ENCODE measurements around the gene PLEKHH2. TPM values are rescaled to one million over a fixed set of nuclear protein-coding genes. Genes with fewer than 3 reads are reported as not detected.

Gene PLEKHH2
- total and polyA plus RNA-seq, 8 donors, result 23.3 to 363 (median 229) TPM

DNA sequence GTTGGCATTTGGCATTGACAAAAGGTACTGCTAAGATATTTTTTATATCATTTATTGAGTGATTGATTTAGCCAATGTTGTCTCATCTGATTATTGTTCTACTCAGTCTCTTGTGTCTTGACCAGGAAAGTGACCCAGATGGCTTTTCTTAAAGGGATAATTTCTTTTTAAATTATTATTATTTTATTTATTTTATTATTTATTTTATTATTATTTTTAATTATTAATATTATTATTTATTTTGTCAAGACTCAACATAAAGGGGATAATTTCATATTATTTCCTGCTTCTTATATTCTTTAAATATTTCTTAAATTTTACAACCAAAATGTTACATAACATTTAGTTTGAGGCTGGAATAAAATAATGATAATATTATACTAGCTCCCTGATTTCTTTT lies 163.8 kb downstream of the PLEKHH2 start:
- no peaks in the 10 kb centered on the region for H3K4me1 ChIP-seq
- H3K27me3 ChIP-seq, result no peaks in the 10 kb centered on the region
- TF ChIP-seq, protein P1, sequence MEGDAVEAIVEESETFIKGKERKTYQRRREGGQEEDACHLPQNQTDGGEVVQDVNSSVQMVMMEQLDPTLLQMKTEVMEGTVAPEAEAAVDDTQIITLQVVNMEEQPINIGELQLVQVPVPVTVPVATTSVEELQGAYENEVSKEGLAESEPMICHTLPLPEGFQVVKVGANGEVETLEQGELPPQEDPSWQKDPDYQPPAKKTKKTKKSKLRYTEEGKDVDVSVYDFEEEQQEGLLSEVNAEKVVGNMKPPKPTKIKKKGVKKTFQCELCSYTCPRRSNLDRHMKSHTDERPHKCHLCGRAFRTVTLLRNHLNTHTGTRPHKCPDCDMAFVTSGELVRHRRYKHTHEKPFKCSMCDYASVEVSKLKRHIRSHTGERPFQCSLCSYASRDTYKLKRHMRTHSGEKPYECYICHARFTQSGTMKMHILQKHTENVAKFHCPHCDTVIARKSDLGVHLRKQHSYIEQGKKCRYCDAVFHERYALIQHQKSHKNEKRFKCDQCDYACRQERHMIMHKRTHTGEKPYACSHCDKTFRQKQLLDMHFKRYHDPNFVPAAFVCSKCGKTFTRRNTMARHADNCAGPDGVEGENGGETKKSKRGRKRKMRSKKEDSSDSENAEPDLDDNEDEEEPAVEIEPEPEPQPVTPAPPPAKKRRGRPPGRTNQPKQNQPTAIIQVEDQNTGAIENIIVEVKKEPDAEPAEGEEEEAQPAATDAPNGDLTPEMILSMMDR (IDR thresholded peaks at IDR 0.05), result no peak
- H3K36me3 ChIP-seq, result peaks cover 0 to 18% of the 10 kb centered on the region in 2 donors
- no peak overlapping the region for H3K4me3 ChIP-seq
- intact Hi-C loops (cut with DNase I), result no loop called here
- ATAC-seq (no peak), DNase-seq (no peak)
- H3K9me3 ChIP-seq, result no peaks in the 10 kb centered on the region
- H3K27ac ChIP-seq, result no peak overlapping the region

DNA sequence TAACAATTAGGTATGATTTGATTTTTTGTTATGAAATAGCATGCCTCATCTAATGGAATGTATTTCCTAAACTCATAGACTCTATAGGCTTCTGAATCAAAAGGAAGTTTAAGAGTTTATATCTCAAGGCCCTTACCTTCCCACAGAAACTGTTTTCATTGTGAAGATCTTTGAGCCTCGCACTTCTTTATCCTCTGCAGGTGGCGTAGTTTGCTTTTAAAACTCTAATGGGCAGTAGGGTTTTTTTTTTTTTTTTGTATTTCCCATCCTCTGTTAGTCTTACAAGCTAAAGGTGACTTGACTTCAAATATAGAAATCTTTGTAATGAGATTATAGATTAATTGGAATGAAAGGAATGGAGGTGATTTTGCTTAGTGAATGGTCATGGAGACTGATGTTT lies 165.1 kb downstream of the PLEKHH2 start:
- intact Hi-C loops (cut with DNase I), result no loop called here
- DNase-seq (no peak), ATAC-seq (no peak)
- H3K4me1 ChIP-seq, result no peaks in the 10 kb centered on the region
- TF ChIP-seq, protein P1 (IDR thresholded peaks at IDR 0.05), result no peak
- H3K9me3 ChIP-seq, result no peaks in the 10 kb centered on the region
- H3K27me3 ChIP-seq, result no peaks in the 10 kb centered on the region
- no peak overlapping the region for H3K27ac ChIP-seq
- no peak overlapping the region for H3K4me3 ChIP-seq
- peaks cover 0 to 11% of the 10 kb centered on the region in 2 donors for H3K36me3 ChIP-seq

DNA sequence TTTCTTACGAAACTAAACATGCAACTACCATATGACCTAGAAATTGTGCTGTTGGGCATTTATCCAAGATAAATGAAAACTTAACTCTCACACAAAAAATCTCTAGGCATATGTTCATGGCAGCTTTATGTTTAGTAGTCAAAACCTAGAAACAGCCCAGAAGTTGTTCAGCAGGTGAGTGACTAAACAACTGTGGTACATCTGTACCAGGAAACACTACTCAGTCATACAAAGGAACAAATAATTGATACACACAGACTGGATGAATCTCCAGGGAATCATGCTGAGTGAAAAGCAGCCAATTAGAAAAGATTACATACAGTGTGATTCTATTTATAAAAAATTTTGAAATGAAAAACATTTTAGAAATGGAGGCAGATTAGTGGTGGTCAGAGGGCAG lies 166.1 kb downstream of the PLEKHH2 start:
- H3K4me1 ChIP-seq, result no peaks in the 10 kb centered on the region
- no peak overlapping the region for H3K4me3 ChIP-seq
- H3K36me3 ChIP-seq, result peaks cover 0 to 11% of the 10 kb centered on the region in 2 donors
- H3K27ac ChIP-seq, result no peak overlapping the region
- ATAC-seq (no peak), DNase-seq (no peak)
- no peaks in the 10 kb centered on the region for H3K27me3 ChIP-seq
- no peaks in the 10 kb centered on the region for H3K9me3 ChIP-seq
- intact Hi-C loops (cut with DNase I), result no loop called here
- TF ChIP-seq, protein P1 (IDR thresholded peaks at IDR 0.05), result no peak

DNA sequence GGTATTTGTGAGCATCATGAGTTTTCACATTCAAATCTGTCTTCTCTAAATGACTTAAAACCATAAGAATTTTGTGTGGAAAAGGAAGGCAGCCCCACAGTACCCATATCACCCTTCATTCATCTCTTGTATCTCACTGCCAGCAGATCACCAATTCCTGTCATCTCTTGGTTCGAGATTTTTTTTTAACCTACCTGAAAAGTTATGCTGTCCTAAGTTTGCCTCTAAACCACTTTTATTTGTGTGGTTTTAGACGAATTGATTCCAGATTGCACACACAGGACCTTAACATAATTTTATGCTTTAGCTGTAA lies 169.6 kb downstream of the PLEKHH2 start:
- Histone ChIP-seq H3K4me3 (no peak overlapping the region), H3K36me3 (peaks cover 0 to 17% of the 10 kb centered on the region in 2 donors), H3K9me3 (no peaks in the 10 kb centered on the region), H3K4me1 (no peaks in the 10 kb centered on the region), H3K27me3 (no peaks in the 10 kb centered on the region), H3K27ac (no peak overlapping the region)
- TF ChIP-seq, protein P1 (IDR thresholded peaks at IDR 0.05), result no peak
- intact Hi-C loops (cut with DNase I), result no loop called here
- DNase-seq (no peak), ATAC-seq (no peak)

DNA sequence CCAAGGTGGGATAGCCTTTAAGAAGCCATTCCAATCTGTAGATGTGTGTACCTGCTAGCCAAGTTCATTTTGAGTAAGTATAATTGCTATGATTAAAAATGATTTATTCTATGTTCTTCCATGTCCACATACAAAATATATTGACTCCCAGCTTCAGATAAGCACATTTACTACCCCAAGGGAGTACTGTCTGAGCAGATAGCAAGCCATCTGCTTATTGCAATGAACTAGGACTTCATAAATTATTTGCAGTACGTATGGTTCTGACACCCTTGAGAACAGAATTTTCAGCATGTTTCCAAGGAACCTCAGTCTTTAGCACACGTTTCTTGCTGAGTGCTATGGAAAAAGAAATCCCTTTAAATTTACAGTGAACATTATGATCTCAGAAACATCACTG lies 173.4 kb downstream of the PLEKHH2 start:
- peaks cover 0 to 10% of the 10 kb centered on the region in 2 donors for H3K36me3 ChIP-seq
- intact Hi-C loops (cut with DNase I), result no loop called here
- no peaks in the 10 kb centered on the region for H3K9me3 ChIP-seq
- DNase-seq, result no peak
- no peaks in the 10 kb centered on the region for H3K27me3 ChIP-seq
- H3K4me3 ChIP-seq, result no peak overlapping the region
- H3K27ac ChIP-seq, result no peak overlapping the region
- ATAC-seq, result no peak
- H3K4me1 ChIP-seq, result no peaks in the 10 kb centered on the region
- TF ChIP-seq, protein P1 (IDR thresholded peaks at IDR 0.05), result no peak
